HG02970 (cell line): Measurements from ENCODE around the gene SUPT3H.

Source experiments
- ATAC-seq: cut with Tn5 transposase; IDR thresholded peaks from one replicate; pipeline ENCODE4 v1.9.1; 2021; ENCODE audit warnings: mild to moderate bottlenecking, moderate library complexity, moderate number of reproducible peaks; ENCODE audit not compliant: unreplicated experiment, low FRiP score

Gene SUPT3H

GRCh38 chr6:44969446-44970185 lies 408.1 kb downstream of the SUPT3H start:
- ATAC-seq: no peak

- no peak for ATAC-seq
Observed at GRCh38 chr6:44967481-44967880, 410.3 kb downstream of the SUPT3H start.

DNA sequence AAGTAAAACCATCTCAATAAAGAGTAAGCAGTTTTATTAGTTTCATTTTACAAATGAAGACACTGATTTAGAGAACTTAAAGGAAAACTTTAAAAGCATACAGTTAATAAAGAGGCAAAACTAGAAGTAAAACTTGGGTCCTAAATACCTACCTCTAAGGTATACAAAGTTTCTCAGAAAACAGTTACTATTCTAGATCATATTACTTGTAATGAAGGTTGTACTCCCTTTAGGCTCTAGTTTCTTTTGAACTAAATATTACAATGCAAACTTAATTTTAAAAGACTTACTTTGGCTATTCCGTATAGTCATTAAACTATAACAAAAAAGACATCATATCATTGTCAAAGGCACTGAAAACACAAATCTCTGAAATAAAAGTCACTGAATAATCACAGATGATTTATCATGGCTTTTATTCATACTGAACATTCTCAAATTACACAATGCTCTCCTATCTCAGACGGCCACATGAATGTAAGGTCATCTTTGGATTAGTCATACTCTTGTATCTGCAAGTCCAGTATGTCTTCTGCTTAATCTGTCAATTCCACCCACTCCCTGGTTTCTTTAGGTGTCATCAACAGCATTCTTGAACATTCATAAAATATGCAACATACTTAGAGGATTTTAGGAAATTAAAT lies 411.2 kb downstream of the SUPT3H start:
- no peak for ATAC-seq

- no peak for ATAC-seq
Observed at GRCh38 chr6:44965708-44966107, 412.0 kb downstream of the SUPT3H start.

DNA sequence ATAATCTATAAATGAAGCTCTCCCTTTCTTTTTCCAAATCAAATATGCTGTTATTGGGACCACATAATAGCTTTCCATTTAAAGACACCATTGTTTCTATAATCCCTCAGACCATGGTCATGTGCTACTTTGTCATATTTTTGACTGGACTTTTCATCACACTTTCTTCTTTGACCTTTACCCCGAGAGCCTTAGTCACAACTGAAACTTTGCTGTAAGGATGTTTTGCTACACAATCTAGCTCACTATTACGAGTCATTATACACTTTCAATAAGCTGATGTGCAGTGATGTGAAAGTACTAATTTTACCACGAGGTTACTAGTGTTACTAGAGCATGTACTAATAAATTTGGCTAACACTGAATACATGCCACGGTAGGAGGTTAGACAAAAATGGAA lies 416.8 kb downstream of the SUPT3H start:
- no peak for ATAC-seq

DNA sequence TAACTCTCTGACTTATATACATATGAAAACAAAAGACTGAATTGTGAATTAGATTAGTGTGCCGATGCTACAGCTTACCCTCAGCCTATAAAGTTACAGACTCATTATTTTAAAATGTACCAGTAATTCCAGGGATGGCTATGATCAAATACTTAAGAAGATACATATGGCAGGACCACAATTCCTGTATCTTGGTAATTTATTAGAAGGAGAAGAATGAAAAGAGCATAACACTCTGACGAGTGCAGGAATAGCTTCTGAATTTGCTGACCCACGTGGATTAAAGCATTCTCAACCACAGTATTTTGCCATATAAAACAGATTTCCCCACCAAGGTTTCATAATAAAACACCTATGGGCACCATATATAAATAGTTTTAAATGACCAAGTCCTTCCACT lies 418.1 kb downstream of the SUPT3H start:
- ATAC-seq: no peak

DNA sequence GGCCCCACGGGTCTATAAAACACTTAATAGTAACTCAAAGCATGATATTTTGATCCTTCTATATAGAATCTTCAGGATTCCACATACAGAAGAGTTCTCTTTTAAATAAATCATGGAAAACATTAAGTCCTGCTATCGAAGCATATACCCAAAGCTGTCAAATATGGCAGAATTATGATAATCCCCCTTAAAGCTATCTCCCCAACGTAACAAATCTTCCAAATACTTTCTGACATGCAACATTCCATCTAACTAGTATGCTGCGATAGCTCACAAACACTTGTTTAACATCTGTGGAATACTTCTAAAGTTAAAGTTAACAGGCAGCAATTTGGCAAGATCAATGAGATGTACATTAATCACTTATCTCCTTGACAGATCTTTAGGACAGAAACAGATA lies 420.6 kb downstream of the SUPT3H start:
- no peak for ATAC-seq

DNA sequence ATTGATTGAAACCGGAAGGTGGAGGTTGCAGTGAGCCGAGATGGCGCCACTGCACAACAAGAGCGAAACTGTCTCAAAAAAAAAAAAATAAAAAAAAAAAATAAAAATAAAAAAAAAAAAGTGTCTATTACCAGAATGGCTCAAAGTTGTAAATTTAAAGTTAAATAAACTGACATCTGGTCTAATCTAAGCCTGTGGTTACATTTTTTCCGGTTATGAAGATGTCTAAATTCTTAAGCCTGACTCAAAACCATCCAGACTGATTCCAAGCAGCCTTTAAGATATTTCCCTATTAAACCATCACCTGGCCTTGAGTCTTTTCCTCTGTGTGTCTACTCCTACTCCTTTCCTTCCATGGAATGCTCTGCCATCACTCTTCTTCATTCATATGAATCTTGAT lies 421.3 kb downstream of the SUPT3H start:
- no peak for ATAC-seq

DNA sequence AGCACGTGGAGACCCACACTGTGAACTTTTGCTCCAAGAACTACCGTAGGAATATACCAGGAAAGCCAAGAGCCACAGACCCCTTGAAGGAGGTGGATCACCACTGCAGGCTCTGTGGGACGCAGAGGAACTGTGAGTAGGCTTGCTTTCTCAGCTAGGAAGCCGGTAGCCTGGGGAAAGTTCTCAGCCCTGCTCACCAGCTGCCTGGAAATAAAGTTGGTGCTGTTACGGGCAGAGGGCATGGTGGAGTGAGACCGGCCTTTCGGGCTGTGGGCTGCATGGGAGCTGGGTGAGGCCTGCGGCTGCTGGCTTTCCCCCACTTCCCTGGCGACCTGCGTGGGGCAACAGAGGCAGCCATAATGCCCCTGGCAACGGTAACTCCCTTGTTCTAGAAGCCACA lies 422.6 kb downstream of the SUPT3H start:
- ATAC-seq: no peak

- ATAC-seq: no peak
Observed at GRCh38 chr6:44954281-44954680, 423.5 kb downstream of the SUPT3H start.

DNA sequence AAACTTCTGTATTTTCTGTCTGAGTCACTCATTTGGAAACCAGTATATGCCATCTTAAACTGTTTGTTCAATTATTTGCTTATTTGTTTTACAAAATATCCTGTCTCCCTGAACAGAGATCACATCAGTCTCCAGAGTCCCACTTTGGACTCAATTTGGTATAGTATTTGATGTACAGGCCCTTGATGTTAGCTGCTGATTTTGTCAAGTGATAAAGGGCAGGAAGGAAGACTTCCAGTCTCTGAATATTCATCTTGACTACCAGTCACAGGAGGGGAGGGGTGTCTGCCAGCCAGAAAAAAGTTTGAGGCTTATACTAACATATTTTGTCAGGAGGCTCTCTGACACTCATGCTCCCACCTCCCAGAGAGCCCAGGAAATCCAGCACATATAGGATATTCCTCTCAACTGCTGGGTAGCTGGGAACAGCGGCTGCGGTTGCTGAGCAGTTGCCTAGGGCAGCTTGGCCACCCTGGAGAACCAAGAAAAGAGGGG lies 426.4 kb downstream of the SUPT3H start:
- no peak for ATAC-seq

DNA sequence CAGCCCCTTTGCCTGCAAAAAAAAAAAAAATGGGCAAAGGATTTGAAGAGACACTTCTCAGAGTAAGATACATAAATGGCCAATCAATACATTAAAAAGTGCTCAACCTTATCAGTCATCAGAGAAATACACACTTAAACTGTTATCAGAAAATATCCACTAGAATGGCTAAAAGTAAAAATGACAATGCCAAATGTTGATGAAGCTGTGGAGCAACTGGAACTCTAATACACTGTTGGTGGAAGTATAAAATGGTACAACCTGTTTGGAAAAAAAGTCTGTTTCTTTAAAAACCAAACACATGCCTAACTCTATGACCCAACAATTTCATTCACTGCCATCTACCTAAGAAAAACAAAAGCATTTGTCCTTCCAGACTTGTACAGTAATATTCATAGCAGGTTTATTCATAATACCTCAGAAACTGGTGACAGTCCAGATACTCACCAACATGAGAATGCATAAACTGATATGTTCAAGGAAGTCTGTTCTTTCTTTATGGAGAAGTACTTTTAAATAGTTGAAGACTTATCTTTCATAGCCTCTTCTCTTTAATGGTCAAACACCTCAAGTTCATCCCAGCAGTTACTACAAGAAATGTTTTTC lies 428.0 kb downstream of the SUPT3H start:
- ATAC-seq: no peak

GRCh38 chr6:44943541-44943940 lies 434.2 kb downstream of the SUPT3H start:
- ATAC-seq: no peak

GRCh38 chr6:44942798-44943197 lies 434.9 kb downstream of the SUPT3H start:
- no peak for ATAC-seq

DNA sequence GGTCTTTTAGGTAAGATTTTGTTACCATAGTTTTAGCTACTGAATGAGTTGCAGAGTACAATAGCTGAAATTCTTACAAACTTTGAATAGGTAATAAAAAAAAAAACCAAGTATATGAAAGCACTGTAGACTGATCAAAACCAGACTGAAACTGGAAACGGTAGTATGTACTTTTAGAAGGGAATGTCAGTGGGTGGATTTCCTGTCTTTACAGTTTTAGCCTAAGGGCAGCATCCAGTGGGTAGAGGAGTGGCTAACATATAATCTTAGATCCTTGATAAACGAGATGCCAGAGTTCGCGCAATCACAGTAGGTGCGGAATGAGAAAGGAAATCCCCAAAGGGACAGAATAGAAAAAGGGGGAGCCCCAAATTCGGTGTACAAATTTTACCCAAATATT lies 435.5 kb downstream of the SUPT3H start:
- ATAC-seq: no peak

GRCh38 chr6:44940367-44940766 lies 437.4 kb downstream of the SUPT3H start:
- no peak for ATAC-seq

- ATAC-seq: no peak
Observed at GRCh38 chr6:44935693-44936300, 441.9 kb downstream of the SUPT3H start.

GRCh38 chr6:44933108-44933507 lies 444.6 kb downstream of the SUPT3H start:
- no peak for ATAC-seq

DNA sequence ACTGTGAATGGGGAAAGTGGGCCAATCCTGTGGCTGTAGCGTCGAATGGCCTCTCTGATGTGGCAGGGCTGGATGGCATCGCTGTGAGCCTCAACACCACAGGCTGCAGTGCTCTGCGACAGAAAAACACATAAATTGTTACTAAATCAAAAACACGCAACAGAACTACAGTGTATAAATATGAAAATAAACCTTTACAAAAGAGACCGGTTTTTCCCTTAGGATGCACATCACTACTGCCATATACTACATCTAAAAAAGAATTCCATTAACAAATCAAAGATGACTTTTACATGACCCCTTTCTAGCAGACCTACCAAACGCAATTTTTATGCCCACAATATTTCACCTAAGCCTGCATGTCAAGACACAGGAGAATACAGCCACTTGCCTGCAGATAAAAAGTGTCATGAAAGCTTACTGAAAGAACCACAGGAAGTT lies 445.1 kb downstream of the SUPT3H start:
- no peak for ATAC-seq

- ATAC-seq: no peak
Observed at GRCh38 chr6:44931385-44931784, 446.3 kb downstream of the SUPT3H start.

- no peak for ATAC-seq
Observed at GRCh38 chr6:44926556-44926955, 451.2 kb downstream of the SUPT3H start.
